ENCODE measurements around the gene GSTM5.
"Not testable (repeated sequence)": the region's sequence is repeated elsewhere in the genome, so short reads cannot be mapped to it uniquely, and the experiment has no call there.

The GSTM5 gene
- total RNA-seq, result 0 to 0.24 (median 0.04) reads per million in 4 experiments

DNA sequence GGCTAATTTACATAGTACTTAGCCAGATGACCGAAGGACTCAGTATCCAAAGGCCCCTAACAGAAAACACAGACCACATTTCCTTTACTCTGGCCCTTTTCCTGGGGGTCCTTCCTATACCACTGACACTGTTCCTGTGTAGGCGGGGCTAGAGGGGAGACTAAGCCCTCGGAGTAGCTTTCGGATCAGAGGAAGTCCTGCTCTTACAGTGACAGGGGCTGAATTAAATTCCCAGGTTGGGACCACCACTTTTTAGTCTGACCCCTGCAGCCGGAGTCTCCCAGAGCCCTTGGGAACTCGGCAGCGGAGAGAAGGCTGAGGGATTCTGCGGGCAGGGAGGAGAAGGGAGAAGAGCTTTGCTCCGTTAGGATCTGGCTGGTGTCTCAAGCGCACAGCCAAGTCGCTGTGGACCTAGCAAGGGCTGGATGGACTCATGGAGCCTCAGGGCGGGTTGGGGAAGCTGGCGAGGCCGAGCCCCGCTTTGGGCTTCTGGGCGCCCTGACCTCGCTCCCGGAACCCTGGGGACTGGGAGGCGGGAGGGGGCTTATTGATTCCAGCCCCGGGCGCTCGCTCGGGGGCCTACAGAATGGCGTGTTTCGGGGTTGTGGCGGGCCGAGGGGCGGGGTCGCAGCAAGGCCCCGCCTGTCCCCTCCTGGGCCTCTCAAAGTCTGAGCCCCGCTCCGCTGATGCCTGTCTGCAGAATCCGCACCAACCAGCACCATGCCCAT lies at the start of gene GSTM5:
TSS of gene GSTM5 (plus strand) at position 659 of the 728 bp plus-strand sequence. CDS start at position 721, 62 bp downstream.
- not testable (repeated sequence) for DNase-seq

DNA sequence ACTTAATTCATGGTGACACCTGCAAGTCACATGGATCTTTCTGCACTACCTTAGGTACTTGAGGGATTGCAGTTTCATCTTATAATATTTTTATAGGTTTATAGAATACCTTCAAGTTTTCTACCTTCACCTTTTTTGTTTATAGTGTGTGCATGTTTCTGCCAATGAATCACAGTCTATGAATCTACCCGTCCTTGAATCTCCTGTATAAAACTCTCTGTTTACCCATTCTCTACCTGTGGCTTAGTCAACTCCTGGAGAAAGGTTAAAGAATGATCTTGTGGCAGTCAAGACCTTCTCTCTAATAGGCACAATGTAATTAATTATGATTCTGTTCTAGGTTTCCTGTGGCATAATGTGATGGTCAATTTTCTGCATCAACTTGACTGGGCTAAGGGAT lies 47.4 kb upstream of the GSTM5 start:
- DNase-seq, result no peak

DNA sequence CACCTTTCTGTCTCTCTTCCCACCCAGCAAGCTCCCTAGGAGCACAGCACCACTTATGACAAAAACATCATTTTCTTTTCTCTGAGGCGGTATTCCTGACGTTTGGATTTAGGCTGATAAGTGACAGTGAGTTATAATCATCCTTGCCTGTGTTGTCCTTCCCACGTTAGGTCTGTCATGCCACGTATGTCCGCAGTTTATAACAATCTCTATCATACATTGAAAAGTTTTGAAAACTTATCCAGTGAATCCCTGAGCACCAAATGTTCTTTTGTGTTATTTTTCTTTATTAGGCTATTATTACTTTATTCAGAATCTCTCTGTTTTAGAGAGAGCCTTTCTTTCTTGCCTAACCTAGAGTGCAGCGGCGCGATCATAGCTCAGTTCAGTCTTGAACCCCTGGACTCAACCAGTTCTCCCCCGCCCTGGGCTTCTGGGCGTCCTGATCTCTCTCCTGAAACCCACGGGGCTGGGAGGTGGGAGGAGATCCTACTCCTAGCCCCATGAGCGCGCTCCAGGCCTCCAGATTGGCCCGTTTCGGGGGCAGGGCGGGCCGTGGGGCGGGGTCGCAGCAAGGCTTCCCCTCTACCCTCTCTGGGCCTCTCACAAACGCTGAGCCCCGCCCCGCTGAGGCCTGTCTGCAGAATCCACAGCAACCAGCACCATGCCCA lies 44.5 kb upstream of the GSTM5 start, which contains the start of gene GSTM2:
TSS of gene GSTM2 (plus strand) at position 606 of the 671 bp plus-strand sequence. CDS start at position 665, 59 bp downstream.
- peak; percentile 84 for DNase-seq

DNA sequence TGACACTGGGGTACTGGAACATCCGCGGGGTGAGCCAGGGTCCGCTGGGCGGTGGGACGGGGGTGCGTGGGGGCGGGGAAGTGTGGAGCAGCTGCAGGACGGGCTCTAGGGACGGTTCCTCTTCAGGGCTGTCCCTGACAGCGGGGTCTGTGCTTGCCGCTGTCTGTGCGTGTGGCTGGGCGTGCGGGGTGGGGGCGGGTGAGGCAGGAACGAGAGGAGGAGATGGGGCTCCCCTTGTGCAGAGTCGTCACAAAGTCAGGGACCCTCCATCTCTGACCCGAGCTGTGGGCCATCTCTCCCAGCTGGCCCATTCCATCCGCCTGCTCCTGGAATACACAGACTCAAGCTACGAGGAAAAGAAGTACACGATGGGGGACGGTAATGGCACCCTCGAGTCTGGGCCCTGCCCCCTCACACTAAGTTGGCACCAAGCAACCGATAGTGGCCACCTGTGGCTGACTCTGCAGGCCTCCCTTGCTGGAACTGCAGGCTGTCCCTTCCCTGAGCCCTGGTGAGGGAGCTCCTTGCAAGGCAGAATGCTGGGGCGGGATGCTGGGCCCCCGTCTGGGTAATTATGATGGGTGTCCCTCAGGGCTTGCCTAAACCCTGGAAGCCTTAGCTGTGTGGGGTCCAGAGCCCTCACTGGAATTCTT lies 43.8 kb upstream of the GSTM5 start:
- no peak for DNase-seq

DNA sequence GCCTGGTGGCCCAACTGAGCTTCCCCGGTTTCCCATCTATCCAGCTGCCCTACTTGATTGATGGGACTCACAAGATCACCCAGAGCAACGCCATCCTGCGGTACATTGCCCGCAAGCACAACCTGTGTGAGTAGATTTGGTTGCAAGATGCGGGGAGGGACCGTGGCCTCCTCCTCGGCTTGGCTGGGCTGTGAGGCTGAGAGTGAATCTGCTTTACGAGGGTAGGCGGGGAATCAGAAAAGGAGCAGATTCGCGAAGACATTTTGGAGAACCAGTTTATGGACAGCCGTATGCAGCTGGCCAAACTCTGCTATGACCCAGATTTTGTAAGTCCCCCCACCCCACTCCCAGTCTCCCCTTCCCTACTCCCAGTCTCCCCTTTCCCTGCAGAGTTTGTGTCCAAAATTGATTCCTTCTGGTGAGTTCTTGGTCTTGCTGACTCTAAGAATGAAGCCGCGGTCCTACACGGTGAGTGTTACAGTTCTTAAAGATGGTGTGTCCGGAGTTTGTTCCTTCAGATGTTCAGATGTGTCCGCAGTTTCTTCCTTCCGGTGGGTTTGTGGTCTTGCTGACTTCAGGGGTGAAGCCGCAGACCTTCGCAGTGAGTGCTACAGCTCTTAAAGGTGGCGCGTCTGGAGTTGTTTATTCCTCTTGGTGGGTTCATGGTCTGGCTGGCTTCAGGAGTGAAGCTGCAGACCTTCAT lies 42.7 kb upstream of the GSTM5 start:
- no peak for DNase-seq

DNA sequence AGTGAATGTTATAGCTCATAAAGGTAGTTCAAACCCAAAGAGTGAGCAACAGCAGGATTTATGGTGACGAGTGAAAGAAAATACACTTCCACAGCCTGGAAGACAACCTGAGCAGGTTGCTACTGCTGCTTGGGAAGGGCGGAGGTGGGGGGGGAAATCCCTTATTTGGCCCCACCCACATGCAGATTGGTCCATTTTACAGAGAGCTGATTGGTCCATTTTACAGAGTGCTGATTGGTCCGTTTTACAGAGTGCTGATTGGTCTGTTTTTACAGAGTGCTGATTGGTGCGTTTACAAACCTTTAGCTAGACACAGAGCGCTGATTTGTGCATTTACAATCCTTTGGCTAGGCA lies 42.1 kb upstream of the GSTM5 start:
- DNase-seq, result not testable (repeated sequence)

DNA sequence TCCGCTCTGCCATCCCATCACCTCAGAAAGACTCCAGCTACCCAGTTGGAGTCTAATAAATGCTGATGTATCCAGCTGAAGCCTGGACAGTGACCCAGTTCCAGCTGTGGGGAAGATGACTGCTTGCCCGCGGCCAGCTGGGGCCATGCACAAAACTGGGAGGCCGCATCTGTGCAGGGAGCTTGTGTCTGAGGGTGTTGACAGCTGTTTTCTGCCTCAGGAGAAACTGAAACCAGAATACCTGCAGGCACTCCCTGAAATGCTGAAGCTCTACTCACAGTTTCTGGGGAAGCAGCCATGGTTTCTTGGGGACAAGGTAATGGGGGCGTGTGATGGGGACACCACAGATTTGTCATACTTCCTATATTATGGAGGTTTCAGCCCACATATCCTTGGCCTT lies 41.0 kb upstream of the GSTM5 start:
- no peak for DNase-seq

DNA sequence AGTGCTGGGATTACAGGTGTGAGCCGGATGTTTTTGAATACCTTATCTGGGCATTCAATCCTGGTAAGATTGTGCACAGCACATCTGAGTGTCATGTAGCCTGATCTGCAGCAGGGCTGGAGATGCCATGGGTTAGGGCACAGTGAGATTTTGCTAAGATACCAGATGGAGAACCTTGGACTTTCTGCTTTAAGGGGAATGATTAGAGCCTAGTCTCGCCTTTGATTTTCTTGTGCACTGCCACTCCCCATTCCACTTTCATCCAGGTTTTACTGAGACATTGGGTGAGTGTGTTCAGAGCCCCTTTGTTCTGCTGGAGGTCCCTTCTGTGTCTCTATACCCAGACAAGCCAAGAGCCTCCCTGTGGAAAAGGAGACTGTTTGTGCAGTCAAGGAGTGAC lies 38.2 kb upstream of the GSTM5 start:
- not testable (repeated sequence) for DNase-seq

DNA sequence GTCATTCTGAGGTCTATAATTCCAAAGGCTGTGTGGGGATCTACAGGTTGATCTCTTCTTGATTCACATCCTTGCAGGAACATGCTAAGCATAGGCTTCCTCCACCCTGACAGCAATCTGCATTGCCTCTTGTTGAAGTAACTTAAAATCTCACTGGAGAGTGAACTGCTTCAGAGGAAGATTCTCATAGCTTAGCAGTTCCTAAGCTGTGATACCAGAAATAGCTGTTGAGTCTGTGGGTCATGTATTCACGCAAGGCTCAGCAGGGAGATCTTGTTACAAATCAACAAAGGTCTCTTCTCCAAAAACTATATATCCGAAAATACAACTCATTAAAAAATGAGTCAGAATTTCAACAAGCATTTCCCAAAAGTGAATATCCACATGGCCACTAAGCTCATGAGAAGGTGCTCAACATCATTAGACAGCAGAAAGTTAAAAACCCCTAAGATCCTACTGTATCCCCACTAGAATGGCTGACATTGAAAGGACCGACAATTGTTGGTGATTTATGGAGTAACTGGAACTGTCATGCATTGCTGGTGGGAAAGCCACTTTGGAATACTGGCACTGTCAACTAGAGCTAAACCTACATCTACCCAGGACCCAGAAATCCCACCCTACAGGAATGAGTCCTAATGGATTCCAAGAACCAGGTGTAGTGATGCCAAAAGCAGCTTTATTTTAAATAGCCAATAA lies 35.2 kb upstream of the GSTM5 start:
- not testable (repeated sequence) for DNase-seq

DNA sequence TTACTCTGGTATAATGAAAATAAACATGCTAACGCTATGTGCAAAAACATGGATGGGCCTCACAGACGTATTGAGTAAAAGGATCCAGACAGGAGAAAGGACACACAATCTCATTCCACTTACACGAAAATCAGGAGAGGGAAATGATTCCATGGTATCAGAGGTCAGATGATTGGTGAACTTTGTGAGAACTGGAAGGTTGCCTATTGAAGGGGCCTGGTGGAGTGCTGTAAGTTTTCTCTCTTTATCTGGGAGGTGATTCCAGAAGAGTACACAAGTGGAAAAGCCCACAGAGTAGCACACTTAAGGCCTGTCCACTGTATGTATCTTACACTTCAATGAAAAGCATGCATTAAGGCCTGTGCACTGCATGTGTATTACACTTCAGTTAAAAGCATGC lies 34.6 kb upstream of the GSTM5 start:
- DNase-seq, result no peak

DNA sequence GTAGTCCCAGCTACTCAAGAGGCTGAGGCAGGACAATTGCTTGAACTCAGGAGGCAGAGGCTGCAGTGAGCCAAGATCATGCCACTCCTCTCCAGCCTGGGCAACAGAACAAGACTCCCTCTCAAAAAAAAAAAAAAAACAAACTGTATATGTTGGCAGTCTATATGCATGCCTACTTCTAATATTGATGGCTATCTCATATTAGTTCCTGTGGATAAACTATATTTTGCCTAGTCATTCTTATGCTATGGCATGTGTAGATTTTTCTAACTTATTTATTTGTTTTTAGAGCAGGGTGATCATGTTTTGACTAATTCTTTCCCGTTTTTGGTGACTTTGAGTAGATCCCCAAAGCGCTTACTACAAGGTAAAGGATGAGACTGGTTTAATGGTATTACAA lies 33.4 kb upstream of the GSTM5 start:
- not testable (repeated sequence) for DNase-seq

DNA sequence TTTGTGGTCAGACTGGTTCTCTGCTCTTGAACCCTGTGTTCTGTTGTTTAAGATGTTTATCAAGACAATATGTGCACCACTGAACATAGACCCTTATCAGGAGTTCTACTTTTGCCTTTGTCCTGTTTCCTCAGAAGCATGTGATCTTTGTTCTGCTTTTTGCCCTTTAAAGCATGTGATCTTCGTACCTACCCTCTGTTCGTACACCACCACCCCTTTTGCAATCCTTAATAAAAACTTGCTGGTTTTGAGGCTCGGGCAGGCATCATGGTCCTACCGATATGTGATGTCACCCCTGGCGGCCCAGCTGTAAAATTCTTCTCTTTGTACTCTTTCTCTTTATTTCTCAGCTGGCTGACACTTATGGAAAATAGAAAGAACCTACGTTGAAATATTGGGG lies 27.3 kb upstream of the GSTM5 start:
- not testable (repeated sequence) for DNase-seq

DNA sequence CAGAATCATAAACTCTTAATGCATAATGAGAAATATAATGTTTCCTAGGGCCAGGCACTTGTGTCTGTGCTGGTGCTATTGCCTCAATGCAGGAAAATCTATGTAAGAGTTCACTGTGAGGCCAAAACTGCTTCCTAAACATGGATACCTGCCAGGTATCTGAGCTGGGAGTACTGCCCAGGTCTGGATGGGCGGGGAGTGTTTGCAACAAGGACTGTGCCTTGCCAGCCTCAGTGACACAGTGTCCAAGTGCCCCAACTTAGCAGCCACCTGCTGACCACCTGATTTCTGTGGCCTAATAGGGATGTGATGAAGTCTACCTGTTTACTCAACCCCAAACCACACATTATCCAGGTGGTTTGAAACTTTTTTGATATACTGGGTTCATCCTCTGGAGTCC lies 26.7 kb upstream of the GSTM5 start:
- DNase-seq, result not testable (repeated sequence)

DNA sequence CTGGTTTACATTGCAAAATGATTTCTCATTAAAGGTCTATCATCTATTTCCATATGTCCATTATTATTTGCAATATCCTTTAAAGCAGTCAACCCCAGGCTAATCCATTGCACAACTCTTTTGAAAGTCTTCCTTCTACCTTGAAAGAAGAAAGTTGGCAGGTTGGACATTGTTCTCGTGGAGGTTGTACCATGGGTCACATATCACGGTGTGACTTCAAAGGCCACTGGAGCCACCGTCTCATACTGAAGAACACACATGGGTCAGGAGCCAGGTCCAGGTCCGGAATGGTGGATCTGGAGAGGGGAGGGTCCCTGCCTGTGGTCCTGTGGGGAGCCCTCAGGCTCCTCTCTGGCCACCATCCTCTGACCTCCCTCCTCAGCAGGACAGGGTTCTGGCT lies 26.2 kb upstream of the GSTM5 start:
- DNase-seq, result not testable (repeated sequence)

DNA sequence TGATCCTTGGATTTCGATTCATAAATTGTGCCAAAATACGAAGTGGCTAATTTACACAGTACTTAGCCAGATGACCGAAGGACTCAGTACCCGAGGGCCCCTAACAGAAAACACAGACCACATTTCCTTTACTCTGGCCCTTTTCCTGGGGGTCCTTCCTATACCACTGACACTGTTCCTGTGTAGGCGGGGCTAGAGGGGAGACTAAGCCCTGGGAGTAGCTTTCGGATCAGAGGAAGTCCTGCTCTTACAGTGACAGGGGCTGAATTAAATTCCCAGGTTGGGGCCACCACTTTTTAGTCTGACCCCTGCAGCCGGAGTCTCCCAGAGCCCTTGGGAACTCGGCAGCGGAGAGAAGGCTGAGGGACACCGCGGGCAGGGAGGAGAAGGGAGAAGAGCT lies 24.9 kb upstream of the GSTM5 start:
- DNase-seq, result not testable (repeated sequence)

DNA sequence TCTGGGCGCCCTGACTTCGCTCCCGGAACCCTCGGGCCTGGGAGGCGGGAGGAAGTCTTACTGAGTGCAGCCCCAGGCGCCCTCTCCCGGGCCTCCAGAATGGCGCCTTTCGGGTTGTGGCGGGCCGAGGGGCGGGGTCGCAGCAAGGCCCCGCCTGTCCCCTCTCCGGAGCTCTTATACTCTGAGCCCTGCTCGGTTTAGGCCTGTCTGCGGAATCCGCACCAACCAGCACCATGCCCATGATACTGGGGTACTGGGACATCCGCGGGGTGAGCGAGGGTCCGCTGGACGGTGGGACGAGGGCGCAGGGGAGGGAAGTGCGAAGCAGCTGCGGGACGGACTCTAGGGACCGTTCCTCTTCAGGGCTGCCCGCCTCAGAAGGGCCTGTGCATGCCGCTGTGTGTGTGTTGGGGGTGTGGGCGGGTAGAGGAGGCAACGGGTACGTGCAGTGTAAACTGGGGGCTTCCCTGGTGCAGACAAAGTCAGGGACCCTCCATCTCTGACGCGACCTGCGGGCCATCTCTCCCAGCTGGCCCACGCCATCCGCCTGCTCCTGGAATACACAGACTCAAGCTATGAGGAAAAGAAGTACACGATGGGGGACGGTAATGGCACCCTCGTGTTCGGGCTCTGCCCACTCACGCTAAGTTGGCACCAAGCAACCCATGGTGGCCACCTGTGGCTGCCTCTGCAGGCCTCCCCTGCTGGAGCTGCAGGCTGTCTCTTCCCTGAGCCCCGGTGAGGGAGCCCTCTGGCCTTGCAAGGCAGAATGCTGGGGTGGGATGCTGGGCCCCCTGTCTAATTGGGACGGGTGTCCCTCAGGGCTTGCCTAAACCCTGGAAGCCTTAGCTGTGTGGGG lies 24.2 kb upstream of the GSTM5 start, which contains the start of gene GSTM1:
TSS of gene GSTM1 (plus strand) at position 177 of the 859 bp plus-strand sequence. CDS start at position 234, 57 bp downstream.
- no peak for DNase-seq

DNA sequence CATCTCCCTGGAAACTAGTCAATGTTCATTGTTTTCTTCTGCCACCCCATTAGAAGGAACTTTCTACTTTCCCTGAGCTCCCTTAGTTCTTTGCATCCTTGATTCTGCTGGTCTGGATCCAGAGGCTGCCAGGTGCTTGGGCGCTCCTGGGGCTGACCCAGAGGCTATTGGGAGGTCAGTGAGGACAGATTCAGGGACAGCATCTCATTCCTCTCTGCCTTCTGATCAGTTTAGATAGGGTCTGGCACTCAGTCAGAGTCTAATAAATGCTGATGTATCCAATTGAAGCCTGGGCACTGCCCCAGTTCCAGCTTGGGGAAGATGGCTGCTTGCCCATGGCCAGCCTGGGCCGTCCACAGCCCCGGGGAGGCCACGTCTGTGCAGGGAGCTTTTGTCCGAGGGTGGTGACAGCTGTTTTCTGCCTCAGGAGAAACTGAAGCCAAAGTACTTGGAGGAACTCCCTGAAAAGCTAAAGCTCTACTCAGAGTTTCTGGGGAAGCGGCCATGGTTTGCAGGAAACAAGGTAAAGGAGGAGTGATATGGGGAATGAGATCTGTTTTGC lies 22.1 kb upstream of the GSTM5 start:
- no peak for DNase-seq

DNA sequence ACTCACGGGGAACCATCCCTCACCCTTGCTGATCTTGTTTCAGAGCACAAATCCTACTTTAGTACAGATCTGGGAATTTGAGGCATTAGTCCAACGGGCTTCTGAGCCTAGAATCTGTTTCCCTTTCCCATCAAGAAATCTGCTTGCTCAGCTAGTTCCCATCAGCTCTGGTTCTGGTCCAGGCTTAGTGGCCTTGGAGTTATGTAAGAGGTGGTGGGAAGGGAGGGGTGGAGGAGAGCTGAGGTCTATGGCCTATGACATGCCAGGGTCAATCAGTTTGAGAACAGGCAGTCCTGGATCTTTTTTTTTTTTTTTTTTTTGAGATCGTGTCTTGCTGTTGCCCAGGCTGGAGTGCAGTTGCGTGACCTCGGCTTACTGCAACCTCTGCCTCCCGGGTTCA lies 20.3 kb upstream of the GSTM5 start:
- DNase-seq, result no peak

DNA sequence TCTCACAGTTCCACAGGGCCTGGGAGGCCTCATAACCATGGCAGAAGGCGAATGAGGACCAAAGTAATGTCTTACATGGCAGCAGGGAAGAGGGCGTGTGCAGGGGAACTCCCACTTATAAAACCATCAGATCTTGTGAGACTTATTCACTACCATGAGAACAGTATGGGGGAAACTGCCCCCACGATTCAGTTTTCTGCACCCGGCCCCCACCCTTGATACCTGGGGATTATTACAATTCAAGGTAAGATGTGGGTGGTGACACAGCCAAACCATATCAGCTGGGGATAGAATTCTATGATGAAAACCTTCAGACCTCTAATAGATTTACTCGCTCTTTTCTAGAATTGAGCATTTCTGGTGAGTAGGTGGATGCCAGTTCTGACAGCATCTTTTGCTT lies 17.7 kb upstream of the GSTM5 start:
- not testable (repeated sequence) for DNase-seq

DNA sequence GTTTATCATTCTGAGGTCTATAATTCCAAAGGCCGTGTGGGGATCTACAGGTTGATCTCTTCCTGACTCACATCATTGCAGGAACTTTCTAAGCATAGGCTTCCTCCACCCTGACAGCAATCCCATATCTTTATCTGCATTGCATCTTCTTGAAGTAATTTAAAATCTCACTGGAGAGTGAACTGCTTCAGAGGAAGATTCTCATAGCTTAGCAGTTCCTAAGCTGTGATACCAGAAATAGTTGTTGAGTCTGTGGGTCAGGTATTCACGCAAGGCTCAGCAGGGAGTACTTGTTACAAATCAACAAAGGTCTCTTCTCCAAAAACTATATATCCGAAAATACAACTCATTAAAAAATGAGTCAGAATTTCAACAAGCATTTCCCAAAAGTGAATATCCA lies 16.9 kb upstream of the GSTM5 start:
- not testable (repeated sequence) for DNase-seq

DNA sequence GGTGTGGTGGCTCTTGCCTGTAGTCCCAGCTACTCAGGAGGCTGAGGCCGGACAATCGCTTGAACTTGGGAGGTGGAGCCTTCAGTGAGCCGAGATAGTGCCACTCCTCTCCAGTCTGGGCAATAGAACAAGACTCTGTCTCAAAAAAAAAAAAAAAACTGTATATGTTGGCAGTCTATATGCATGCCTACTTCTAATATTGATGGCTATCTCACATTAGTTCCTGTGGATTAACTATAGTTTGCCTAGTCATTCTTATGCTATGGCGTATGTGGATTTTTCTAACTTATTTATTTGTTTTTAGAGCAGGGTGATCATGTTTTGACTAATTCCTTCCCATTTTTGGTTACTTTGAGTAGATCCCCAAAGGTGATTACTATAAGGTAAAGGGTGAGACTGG lies 15.0 kb upstream of the GSTM5 start:
- DNase-seq, result no peak

Data from effector CD8-positive, alpha-beta T cell (primary cell).